ENCODE results near the gene FIZ1.

DNA sequence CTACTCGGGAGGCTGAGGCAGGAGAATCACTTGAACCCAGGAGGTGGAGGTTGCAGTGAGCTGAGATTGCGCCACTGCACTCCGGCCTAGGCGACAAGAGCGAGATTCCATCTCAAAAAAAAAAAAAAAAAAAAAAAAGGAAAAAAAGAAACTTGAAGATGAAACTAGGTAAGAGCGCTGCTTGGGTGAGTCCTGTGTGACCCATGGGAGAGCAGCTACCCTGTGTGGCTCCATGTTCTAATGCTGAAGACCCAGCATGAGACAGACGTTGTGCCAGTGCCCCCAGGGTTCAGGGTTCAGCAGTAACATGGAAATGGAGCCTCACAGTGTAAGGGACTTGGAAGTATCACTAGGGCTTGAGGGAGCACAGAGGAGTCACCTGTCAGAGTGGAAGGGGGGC lies 19.1 kb upstream of the FIZ1 start:
- TF ChIP-seq POLR2AphosphoS5 (IDR thresholded peaks at IDR 0.05; ENCODE audit: low read depth, low read length) (no peak), POLR2A (IDR thresholded peaks at IDR 0.05; ENCODE audit: low read depth, low read length) (no peak), TAF1 (IDR thresholded peaks at IDR 0.05; ENCODE audit: borderline replicate concordance, low read depth, low read length) (no peak)
